ENCODE results near the gene FAIM2.

Gene FAIM2

DNA sequence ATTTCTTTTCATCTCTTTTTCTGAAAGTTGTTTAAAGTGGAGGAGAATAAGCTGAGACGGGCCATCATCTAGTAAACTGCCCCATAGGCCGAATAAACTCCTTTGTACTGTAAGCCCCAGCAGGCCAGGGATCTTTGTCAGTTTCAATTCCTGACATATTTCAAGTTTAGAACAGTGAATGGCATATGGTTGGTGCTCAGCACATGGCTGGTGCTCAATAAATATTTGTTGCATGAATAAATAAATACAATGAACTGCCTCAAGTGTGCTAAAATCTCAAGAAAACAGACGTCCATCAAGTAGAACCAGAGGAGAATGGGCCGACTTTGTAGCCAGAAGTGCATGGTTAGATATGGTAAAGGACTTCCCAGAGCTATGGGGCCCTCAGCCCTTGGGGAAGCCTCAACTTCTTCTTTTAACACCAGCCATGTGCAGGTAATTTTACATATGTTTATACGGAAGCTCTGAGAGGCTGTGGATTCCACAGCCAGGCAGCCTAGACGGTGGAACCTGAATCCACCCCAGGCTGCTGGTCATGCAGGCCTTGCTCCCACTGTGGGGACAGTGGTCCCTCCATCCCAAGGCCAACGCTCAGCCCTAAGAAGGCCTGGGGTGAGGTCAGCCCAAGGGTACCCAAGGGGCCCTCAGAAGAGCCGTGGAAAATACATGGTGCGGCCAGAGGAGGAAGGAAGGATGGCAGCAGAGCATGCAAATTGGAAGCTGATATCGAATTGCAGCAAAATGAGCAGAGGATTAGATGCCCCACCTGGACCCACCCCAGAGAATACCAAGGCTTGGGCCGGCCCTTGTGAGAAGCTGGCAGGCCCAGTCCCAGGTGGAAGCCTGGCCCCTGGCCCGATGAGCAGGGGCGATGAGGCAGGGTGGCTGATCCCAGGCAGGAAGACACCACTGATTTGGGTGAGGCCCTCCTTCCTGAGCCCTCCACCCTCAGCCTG, 38.1 kb upstream of the FAIM2 start:
- no peaks in the 10 kb centered on the region for H3K36me3 ChIP-seq (ENCODE audit: insufficient read depth)
- H3K4me3 ChIP-seq (IDR thresholded peaks at IDR 0.05; ENCODE audit: insufficient read depth, low read depth, low read length), result no peak overlapping the region
- H3K79me2 ChIP-seq (ENCODE audit: insufficient read depth, low read depth), result no peaks in the 10 kb centered on the region
- H3K27me3 ChIP-seq (ENCODE audit: insufficient read depth, low read depth), result no peaks in the 10 kb centered on the region
- H3K27ac ChIP-seq, result no peak overlapping the region
- H3K4me1 ChIP-seq (ENCODE audit: low read depth, poor library complexity, severe bottlenecking), result peaks cover 4% of the 10 kb centered on the region
- H4K20me1 ChIP-seq (ENCODE audit: insufficient read depth), result no peaks in the 10 kb centered on the region
- no peak overlapping the region for H3K4me2 ChIP-seq
- no peak overlapping the region for H3K9ac ChIP-seq
- TF ChIP-seq, protein P1, sequence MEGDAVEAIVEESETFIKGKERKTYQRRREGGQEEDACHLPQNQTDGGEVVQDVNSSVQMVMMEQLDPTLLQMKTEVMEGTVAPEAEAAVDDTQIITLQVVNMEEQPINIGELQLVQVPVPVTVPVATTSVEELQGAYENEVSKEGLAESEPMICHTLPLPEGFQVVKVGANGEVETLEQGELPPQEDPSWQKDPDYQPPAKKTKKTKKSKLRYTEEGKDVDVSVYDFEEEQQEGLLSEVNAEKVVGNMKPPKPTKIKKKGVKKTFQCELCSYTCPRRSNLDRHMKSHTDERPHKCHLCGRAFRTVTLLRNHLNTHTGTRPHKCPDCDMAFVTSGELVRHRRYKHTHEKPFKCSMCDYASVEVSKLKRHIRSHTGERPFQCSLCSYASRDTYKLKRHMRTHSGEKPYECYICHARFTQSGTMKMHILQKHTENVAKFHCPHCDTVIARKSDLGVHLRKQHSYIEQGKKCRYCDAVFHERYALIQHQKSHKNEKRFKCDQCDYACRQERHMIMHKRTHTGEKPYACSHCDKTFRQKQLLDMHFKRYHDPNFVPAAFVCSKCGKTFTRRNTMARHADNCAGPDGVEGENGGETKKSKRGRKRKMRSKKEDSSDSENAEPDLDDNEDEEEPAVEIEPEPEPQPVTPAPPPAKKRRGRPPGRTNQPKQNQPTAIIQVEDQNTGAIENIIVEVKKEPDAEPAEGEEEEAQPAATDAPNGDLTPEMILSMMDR (conservative IDR thresholded peaks at IDR 0.05; ENCODE audit: low read depth, low read length), result no peak
- no peak overlapping the region for H2AFZ ChIP-seq (ENCODE audit: low read depth)

DNA sequence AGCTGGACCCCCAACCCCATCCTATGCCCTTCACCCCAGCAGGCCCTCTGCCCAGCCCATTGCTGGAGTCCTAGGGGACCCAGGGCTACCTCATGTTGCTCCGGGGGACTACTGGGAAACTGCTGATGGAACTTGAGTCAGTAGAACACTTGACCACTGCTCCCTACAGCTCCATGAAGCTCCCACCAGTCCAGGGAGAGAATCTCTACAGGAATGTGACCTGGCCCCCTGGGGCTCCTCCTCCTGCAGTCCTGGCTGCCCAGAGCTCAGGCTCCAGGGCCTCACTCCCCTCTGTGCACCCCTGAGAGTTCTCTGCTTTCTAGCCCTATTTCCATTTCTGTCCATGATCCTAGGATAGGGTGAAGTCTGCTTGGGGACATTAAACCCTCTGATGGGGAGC, 36.0 kb upstream of the FAIM2 start:
- Histone ChIP-seq H2AFZ (ENCODE audit: low read depth) (no peak overlapping the region), H3K27me3 (ENCODE audit: insufficient read depth, low read depth) (no peaks in the 10 kb centered on the region), H3K79me2 (ENCODE audit: insufficient read depth, low read depth) (no peaks in the 10 kb centered on the region), H4K20me1 (ENCODE audit: insufficient read depth) (no peaks in the 10 kb centered on the region), H3K9ac (no peak overlapping the region), H3K4me3 (IDR thresholded peaks at IDR 0.05; ENCODE audit: insufficient read depth, low read depth, low read length) (no peak overlapping the region), H3K4me1 (ENCODE audit: low read depth, poor library complexity, severe bottlenecking) (peaks cover 7% of the 10 kb centered on the region), H3K4me2 (no peak overlapping the region), H3K27ac (no peak overlapping the region), H3K36me3 (ENCODE audit: insufficient read depth) (no peaks in the 10 kb centered on the region)
- TF ChIP-seq, protein P1 (conservative IDR thresholded peaks at IDR 0.05; ENCODE audit: low read depth, low read length), result no peak

DNA sequence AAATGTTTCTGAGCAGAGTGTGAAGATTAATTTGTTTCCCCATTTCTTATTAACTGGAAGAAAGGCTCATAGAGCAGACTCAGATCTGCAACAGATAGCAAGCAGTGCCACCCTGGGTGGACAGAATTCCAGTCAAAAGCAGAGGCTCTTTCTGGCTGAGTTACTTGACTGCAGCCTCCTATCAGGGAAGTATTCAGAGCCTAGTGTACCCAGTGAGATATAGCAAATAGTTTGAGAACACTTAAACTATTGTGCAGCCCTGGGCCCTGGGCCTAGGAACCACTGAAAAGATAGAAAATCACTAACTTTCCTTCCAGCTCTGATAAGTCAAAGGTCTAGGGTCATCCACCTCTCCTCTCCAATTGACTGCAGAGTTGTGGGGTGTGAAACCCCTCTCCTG, 35.6 kb upstream of the FAIM2 start:
- H2AFZ ChIP-seq (ENCODE audit: low read depth), result no peak overlapping the region
- no peaks in the 10 kb centered on the region for H3K79me2 ChIP-seq (ENCODE audit: insufficient read depth, low read depth)

DNA sequence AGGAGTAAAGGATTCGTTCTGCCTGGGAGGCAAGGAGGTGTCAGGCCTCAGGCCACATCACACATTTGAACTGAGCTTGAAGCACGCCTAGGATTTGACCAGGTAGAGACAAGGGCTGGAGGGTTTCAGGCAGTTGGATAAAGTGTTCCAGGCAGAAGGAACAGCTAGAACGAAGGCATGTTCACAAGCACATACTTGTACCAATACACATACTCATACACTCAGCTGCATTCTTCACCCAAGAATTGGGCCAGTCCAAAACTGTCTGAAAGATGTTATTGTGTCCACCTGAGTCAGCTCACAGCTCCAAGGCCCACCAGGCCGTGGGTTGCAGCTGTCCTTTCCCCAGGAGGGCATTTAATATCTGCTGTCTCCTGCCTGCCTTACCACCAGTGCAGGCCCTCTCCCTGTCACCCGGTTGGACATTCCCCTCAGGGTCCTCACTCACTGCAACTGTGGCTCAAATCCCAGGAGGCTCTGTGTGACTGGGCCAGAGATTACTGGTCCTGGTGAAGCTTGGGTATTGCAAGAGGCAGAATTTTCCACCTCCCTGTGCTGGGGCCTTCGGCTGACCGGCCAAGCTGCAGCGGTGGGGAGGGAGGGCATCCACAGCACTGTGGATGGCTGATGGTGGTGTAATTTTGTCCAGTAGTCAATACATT, 34.1 kb upstream of the FAIM2 start:
- Histone ChIP-seq H3K4me3 (IDR thresholded peaks at IDR 0.05; ENCODE audit: insufficient read depth, low read depth, low read length) (no peak overlapping the region), H2AFZ (ENCODE audit: low read depth) (no peak overlapping the region), H4K20me1 (ENCODE audit: insufficient read depth) (no peaks in the 10 kb centered on the region), H3K79me2 (ENCODE audit: insufficient read depth, low read depth) (no peaks in the 10 kb centered on the region), H3K4me1 (ENCODE audit: low read depth, poor library complexity, severe bottlenecking) (peaks cover 18% of the 10 kb centered on the region), H3K9ac (no peak overlapping the region), H3K4me2 (no peak overlapping the region), H3K27ac (no peak overlapping the region), H3K27me3 (ENCODE audit: insufficient read depth, low read depth) (no peaks in the 10 kb centered on the region), H3K36me3 (ENCODE audit: insufficient read depth) (no peaks in the 10 kb centered on the region)
- TF ChIP-seq, protein P1 (conservative IDR thresholded peaks at IDR 0.05; ENCODE audit: low read depth, low read length), result no peak

More for the DNA sequence above, 35.6 kb upstream of the FAIM2 start:
- peaks cover 11% of the 10 kb centered on the region for H3K4me1 ChIP-seq (ENCODE audit: low read depth, poor library complexity, severe bottlenecking)
- H3K36me3 ChIP-seq (ENCODE audit: insufficient read depth), result no peaks in the 10 kb centered on the region
- H3K27ac ChIP-seq, result no peak overlapping the region
- H3K4me2 ChIP-seq, result no peak overlapping the region
- no peak overlapping the region for H3K9ac ChIP-seq
- TF ChIP-seq, protein P1 (conservative IDR thresholded peaks at IDR 0.05; ENCODE audit: low read depth, low read length), result no peak
- no peak overlapping the region for H3K4me3 ChIP-seq (IDR thresholded peaks at IDR 0.05; ENCODE audit: insufficient read depth, low read depth, low read length)
- no peaks in the 10 kb centered on the region for H4K20me1 ChIP-seq (ENCODE audit: insufficient read depth)
- no peaks in the 10 kb centered on the region for H3K27me3 ChIP-seq (ENCODE audit: insufficient read depth, low read depth)

Measured in KMS-11 (cell line).